GM10847 (cell line): ENCODE measurements around the gene KIAA1671.

Source experiments
- POLR2A ChIP-seq: IDR thresholded peaks from 2 replicates; pipeline ENCODE4 v1.6.1; 2011; ENCODE audit not compliant: insufficient read length; ENCODE audit errors: extremely low read depth

Gene KIAA1671

GRCh38 chr22:25146906-25147641, 194.6 kb downstream of the KIAA1671 start:
- no peak for TF ChIP-seq POLR2A

- no peak for TF ChIP-seq POLR2A
These were observed 195.1 kb downstream of the KIAA1671 start for GRCh38 chr22:25147642-25147928.

GRCh38 chr22:25148149-25148691, 195.7 kb downstream of the KIAA1671 start:
- no peak for TF ChIP-seq POLR2A

- no peak for TF ChIP-seq POLR2A
These were observed 196.5 kb downstream of the KIAA1671 start for GRCh38 chr22:25149014-25149413.

- TF ChIP-seq POLR2A = no peak
These were observed 201.6 kb downstream of the KIAA1671 start for GRCh38 chr22:25153961-25154666.

- no peak for TF ChIP-seq POLR2A
These were observed 202.1 kb downstream of the KIAA1671 start for GRCh38 chr22:25154667-25154999.

GRCh38 chr22:25156736-25157135, 204.2 kb downstream of the KIAA1671 start:
- TF ChIP-seq POLR2A = no peak

GRCh38 chr22:25159028-25159427, 206.5 kb downstream of the KIAA1671 start:
- TF ChIP-seq POLR2A = no peak

GRCh38 chr22:25160120-25160996, 207.8 kb downstream of the KIAA1671 start:
- no peak for TF ChIP-seq POLR2A

- TF ChIP-seq POLR2A = no peak
These were observed 208.8 kb downstream of the KIAA1671 start for GRCh38 chr22:25161017-25161915.

- no peak for TF ChIP-seq POLR2A
These were observed 209.5 kb downstream of the KIAA1671 start for GRCh38 chr22:25161916-25162530.

GRCh38 chr22:25162561-25162960, 210.0 kb downstream of the KIAA1671 start:
- no peak for TF ChIP-seq POLR2A

- no peak for TF ChIP-seq POLR2A
These were observed 213.3 kb downstream of the KIAA1671 start for GRCh38 chr22:25165785-25166184.
